Liver (tissue), 9 donors: ENCODE results near the gene ZNF470. TPM values are rescaled to one million over a fixed set of nuclear protein-coding genes. Genes with fewer than 3 reads are reported as not detected.

ENCODE experiments used
- DNase-seq: peaks from one replicate; pipeline ENCODE4 v3.0.0-alpha.2; 2017; ENCODE audit warnings: low spot score
- H3K27ac ChIP-seq, 2 donors: one replicate each; pipeline ENCODE4 v1.7.0; 2013; ENCODE audit warnings: inconsistent platforms in 2 of 2, low read length in 2 of 2, control low read depth in 1 of 2, low read depth in 1 of 2, mild to moderate bottlenecking in 1 of 2
- H3K27me3 ChIP-seq, 4 donors: one replicate each; pipeline versions ENCODE4 v1.6.1 to v1.7.0; 2013; ENCODE audit warnings: low read length in 3 of 4, inconsistent platforms in 1 of 4, mild to moderate bottlenecking in 1 of 4, moderate library complexity in 1 of 4; ENCODE audit not compliant: control insufficient read depth in 4 of 4, insufficient read depth in 4 of 4
- H3K36me3 ChIP-seq, 4 donors: one replicate each; pipeline versions ENCODE4 v1.6.1 to v1.7.0; 2013; ENCODE audit warnings: low read length in 3 of 4, mild to moderate bottlenecking in 3 of 4, low read depth in 1 of 4, moderate library complexity in 1 of 4; ENCODE audit not compliant: control insufficient read depth in 4 of 4, insufficient read depth in 3 of 4
- H3K4me1 ChIP-seq, 4 donors: one replicate each; pipeline versions ENCODE4 v1.6.1 to v1.7.0; 2013; ENCODE audit warnings: low read length in 3 of 4, mild to moderate bottlenecking in 3 of 4, moderate library complexity in 1 of 4; ENCODE audit not compliant: control insufficient read depth in 4 of 4, insufficient read depth in 4 of 4
- H3K4me3 ChIP-seq, 3 donors: one replicate each; pipeline versions ENCODE4 v1.6.1 to v1.7.0; 2013; ENCODE audit warnings: low read length in 3 of 3, control low read depth in 1 of 3, low read depth in 1 of 3, mild to moderate bottlenecking in 1 of 3
- H3K9ac ChIP-seq, 2 donors: one replicate each; pipeline ENCODE4 v1.7.0; 2013; ENCODE audit warnings: low read length in 2 of 2, mild to moderate bottlenecking in 2 of 2, moderate library complexity in 2 of 2, control low read depth in 1 of 2, low read depth in 1 of 2
- H3K9me3 ChIP-seq, 4 donors: one replicate each; pipeline versions ENCODE4 v1.6.1 to v1.7.0; 2013; ENCODE audit warnings: low read length in 3 of 4; ENCODE audit not compliant: control insufficient read depth in 4 of 4
- EGR1 ChIP-seq, 2 donors: IDR thresholded peaks; 2 replicates each; pipeline ENCODE4 v1.6.1; 2016 to 2018; ENCODE audit warnings: antibody characterized with exemption in 2 of 2, low read depth in 2 of 2
- FOXA1 ChIP-seq: IDR thresholded peaks from 2 replicates; pipeline ENCODE4 v1.6.1; 2016; ENCODE audit warnings: antibody characterized with exemption
- FOXA2 ChIP-seq: IDR thresholded peaks from 2 replicates; pipeline ENCODE4 v1.6.1; 2016; ENCODE audit warnings: antibody characterized with exemption
- GABPA ChIP-seq, 2 donors: IDR thresholded peaks in 1 of 2; conservative IDR thresholded peaks in 1 of 2; 2 replicates each; pipeline ENCODE4 v1.6.1; 2016; ENCODE audit warnings: antibody characterized with exemption in 2 of 2, mild to moderate bottlenecking in 1 of 2, moderate library complexity in 1 of 2
- HNF4A ChIP-seq, 2 donors: conservative IDR thresholded peaks; 2 replicates each; pipeline ENCODE4 v1.6.1; 2016; ENCODE audit warnings: antibody characterized with exemption in 2 of 2, mild to moderate bottlenecking in 2 of 2
- HNF4G ChIP-seq: IDR thresholded peaks from 2 replicates; pipeline ENCODE4 v1.6.1; 2016; ENCODE audit warnings: antibody characterized with exemption
- NR2F2 ChIP-seq: IDR thresholded peaks from 2 replicates; pipeline ENCODE4 v1.6.1; 2016; ENCODE audit warnings: antibody characterized with exemption
- RAD21 ChIP-seq, 2 donors: IDR thresholded peaks; 2 replicates each; pipeline ENCODE4 v1.6.1; 2016; ENCODE audit warnings: antibody characterized with exemption in 2 of 2, mild to moderate bottlenecking in 2 of 2
- RXRA ChIP-seq, 2 donors: IDR thresholded peaks; 2 replicates each; pipeline ENCODE4 v1.6.1; 2017 to 2018; ENCODE audit warnings: antibody characterized with exemption in 2 of 2, mild to moderate bottlenecking in 1 of 2
- SP1 ChIP-seq: IDR thresholded peaks from 2 replicates; pipeline ENCODE4 v1.6.1; 2018; ENCODE audit warnings: antibody characterized with exemption, mild to moderate bottlenecking
- YY1 ChIP-seq: IDR thresholded peaks from 2 replicates; pipeline ENCODE4 v1.6.1; 2016; ENCODE audit warnings: antibody characterized with exemption, mild to moderate bottlenecking
- WGBS: extraction: QIAGEN DNeasy Blood & Tissue Kit; methylation state at CpG from one replicate; pipeline ENCODE4 v1.1.7; 2013; 5-methylcytosine and 5-hydroxymethylcytosine counted together
- polyA plus RNA-seq, 2 donors: library from polyadenylated mRNA; stranded (reverse) in 1 of 2; unstranded in 1 of 2; fragments of 200-250 nt in 1 of 2; fragments of >200 nt in 1 of 2; fragmentation: Nextera tagmentation in 1 of 2; extraction: Ambion mirVana in 1 of 2; gene quantifications; one replicate each; pipeline versions ENCODE4 v1.2.1 to v1.2.3, GENCODE V29; 2013 to 2015
- total RNA-seq, 2 donors: library from RNA; depleted of rRNA; stranded (reverse); fragments of >200 nt; gene quantifications; one replicate each; pipeline ENCODE4 v1.2.3, GENCODE V29; 2014
- TF ChIP-seq, protein P1 (sequence below): IDR thresholded peaks from 2 replicates; pipeline ENCODE4 v1.6.1; 2016; ENCODE audit warnings: antibody characterized with exemption
- TF ChIP-seq, protein P2 (sequence below): IDR thresholded peaks from 2 replicates; pipeline ENCODE4 v1.6.1; 2016; ENCODE audit warnings: antibody characterized with exemption
- TF ChIP-seq, protein P3 (sequence below): IDR thresholded peaks from 2 replicates; pipeline ENCODE4 v1.6.1; 2016; ENCODE audit warnings: antibody characterized with exemption
- donor health status: healthy.
- donor health status: healthy.
- donor health status: healthy.
- donor health status: healthy.
- donor health status: healthy.

Gene ZNF470
- total and polyA plus RNA-seq, 4 donors, result 0.95 to 2.8 (median 1.5) TPM

DNA sequence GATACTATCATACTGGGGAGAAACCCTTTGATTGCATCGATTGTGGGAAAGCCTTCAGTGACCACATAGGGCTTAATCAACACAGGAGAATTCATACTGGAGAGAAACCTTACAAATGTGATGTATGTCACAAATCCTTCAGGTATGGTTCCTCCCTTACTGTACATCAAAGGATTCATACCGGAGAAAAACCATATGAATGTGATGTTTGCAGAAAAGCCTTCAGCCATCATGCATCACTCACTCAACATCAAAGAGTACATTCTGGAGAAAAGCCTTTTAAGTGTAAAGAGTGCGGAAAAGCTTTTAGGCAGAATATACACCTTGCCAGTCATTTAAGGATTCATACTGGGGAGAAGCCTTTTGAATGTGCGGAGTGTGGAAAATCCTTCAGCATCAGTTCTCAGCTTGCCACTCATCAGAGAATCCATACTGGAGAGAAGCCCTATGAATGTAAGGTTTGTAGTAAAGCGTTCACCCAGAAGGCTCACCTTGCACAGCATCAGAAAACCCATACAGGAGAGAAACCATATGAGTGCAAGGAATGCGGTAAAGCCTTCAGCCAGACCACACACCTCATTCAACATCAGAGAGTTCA, 12.9 kb upstream of the ZNF470 start:
- H3K36me3 ChIP-seq, result peaks cover 8 to 37% (median 30%) of the 10 kb centered on the region in 4 donors
- no peak overlapping the region for H3K9ac ChIP-seq
- peaks cover 33 to 91% (median 64%) of the 10 kb centered on the region in 4 donors for H3K9me3 ChIP-seq
- no peaks in the 10 kb centered on the region for H3K27me3 ChIP-seq
- no peaks in the 10 kb centered on the region for H3K4me1 ChIP-seq
- TF ChIP-seq HNF4G, result no peak
- H3K27ac ChIP-seq, result no peak overlapping the region
- peak overlapping the region in 2 of 3 donors; percentile 27 to 59 for H3K4me3 ChIP-seq
- 98% methylated on average over 6 of the region's 6 CpGs for WGBS
- DNase-seq, result no peak

GRCh38 chr19:56562766-56563165, 4.5 kb upstream of the ZNF470 start:
- DNase-seq, result no peak
- TF ChIP-seq HNF4A (conservative IDR thresholded peaks at IDR 0.05) (no peak), NR2F2 (no peak), RXRA (IDR thresholded peaks at IDR 0.05) (no peak), FOXA2 (no peak), EGR1 (IDR thresholded peaks at IDR 0.05; ENCODE audit: low read depth in 2 of 2) (no peak), RAD21 (IDR thresholded peaks at IDR 0.05) (no peak), SP1 (no peak), FOXA1 (no peak), GABPA (IDR thresholded peaks at IDR 0.05 in 1 of 2, conservative IDR thresholded peaks at IDR 0.05 in 1 of 2) (no peak), HNF4G (no peak)
- TF ChIP-seq, protein P1, sequence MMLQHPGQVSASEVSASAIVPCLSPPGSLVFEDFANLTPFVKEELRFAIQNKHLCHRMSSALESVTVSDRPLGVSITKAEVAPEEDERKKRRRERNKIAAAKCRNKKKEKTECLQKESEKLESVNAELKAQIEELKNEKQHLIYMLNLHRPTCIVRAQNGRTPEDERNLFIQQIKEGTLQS, result no peak
- TF ChIP-seq, protein P2, sequence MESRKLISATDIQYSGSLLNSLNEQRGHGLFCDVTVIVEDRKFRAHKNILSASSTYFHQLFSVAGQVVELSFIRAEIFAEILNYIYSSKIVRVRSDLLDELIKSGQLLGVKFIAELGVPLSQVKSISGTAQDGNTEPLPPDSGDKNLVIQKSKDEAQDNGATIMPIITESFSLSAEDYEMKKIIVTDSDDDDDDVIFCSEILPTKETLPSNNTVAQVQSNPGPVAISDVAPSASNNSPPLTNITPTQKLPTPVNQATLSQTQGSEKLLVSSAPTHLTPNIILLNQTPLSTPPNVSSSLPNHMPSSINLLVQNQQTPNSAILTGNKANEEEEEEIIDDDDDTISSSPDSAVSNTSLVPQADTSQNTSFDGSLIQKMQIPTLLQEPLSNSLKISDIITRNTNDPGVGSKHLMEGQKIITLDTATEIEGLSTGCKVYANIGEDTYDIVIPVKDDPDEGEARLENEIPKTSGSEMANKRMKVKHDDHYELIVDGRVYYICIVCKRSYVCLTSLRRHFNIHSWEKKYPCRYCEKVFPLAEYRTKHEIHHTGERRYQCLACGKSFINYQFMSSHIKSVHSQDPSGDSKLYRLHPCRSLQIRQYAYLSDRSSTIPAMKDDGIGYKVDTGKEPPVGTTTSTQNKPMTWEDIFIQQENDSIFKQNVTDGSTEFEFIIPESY, result no peak
- peaks cover 0 to 10% (median 2%) of the 10 kb centered on the region in 4 donors for H3K36me3 ChIP-seq
- peaks cover under 1 to 6% (median 2%) of the 10 kb centered on the region in 4 donors for H3K4me1 ChIP-seq
- H3K4me3 ChIP-seq, result peak overlapping the region in 2 of 3 donors; percentile 7 to 17
- H3K27me3 ChIP-seq, result no peaks in the 10 kb centered on the region
- no peak overlapping the region for H3K27ac ChIP-seq
- WGBS, result 97% methylated on average over 2 of the region's 2 CpGs
- peaks cover 31 to 78% (median 61%) of the 10 kb centered on the region in 4 donors for H3K9me3 ChIP-seq
- H3K9ac ChIP-seq, result no peak overlapping the region

DNA sequence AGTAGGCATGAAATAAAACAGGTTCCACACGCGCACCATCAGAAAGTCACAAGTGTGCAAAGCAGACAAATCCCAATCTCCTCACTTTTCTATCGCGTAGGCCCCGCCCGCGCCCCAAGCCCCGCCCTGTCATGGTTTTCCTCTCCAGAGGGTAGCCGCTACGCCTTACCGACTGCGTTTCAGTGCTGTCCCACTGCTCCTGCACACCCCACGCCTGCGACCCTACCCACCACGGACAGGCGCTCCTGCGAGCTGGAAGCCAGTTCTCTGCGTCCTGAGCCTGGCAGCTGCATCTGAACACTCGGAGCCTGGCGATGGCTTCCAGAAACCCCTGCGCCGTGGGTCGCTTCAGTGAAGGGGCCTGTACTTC, 379 bp upstream of the ZNF470 start:
- Histone ChIP-seq H3K27ac (peak overlapping the region; percentile 82 to 91), H3K9me3 (peaks cover 44 to 80% (median 62%) of the 10 kb centered on the region in 4 donors), H3K4me3 (peak overlapping the region; percentile 64 to 91 (median 81)), H3K36me3 (peaks cover 11 to 44% (median 30%) of the 10 kb centered on the region in 4 donors), H3K9ac (peak overlapping the region; percentile 58 to 73), H3K4me1 (peaks cover 3 to 13% (median 7%) of the 10 kb centered on the region in 4 donors), H3K27me3 (no peaks in the 10 kb centered on the region)
- peak; percentile 60 for DNase-seq
- TF ChIP-seq FOXA2 (no peak), EGR1 (IDR thresholded peaks at IDR 0.05; ENCODE audit: low read depth in 2 of 2) (no peak), YY1 (no peak), RAD21 (IDR thresholded peaks at IDR 0.05) (no peak), NR2F2 (no peak), SP1 (no peak), HNF4G (no peak)
- TF ChIP-seq, protein P2, result no peak
- TF ChIP-seq, protein P3, sequence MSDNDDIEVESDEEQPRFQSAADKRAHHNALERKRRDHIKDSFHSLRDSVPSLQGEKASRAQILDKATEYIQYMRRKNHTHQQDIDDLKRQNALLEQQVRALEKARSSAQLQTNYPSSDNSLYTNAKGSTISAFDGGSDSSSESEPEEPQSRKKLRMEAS, result no peak
- WGBS, result 2% methylated on average over 23 of the region's 23 CpGs
